Spleen (tissue), 11 donors: Measurements from ENCODE around the gene PEX7. TPM values are rescaled to one million over a fixed set of nuclear protein-coding genes. Genes with fewer than 3 reads are reported as not detected.

Experiments
- DNase-seq: peaks from one replicate; pipeline ENCODE4 v3.0.0-alpha.2; 2020
- H3K27ac ChIP-seq, 8 donors: fragments of 200-600 bp; sonication (generic) in 7 of 8; 1 replicate in 4 of 8; 2 replicates in 4 of 8; pipeline versions ENCODE4 v1.5.0 to v1.8.0; 2016 to 2021; ENCODE audit warnings: inconsistent platforms in 4 of 8, mild to moderate bottlenecking in 4 of 8, moderate library complexity in 1 of 8
- H3K27me3 ChIP-seq, 7 donors: fragments of 200-600 bp; sonication (generic) in 6 of 7; replicated peaks in 1 of 7; 1 replicate in 4 of 7; 2 replicates in 3 of 7; pipeline versions ENCODE4 v1.5.0 to v1.8.0; 2016 to 2021; ENCODE audit warnings: inconsistent platforms in 3 of 7, mild to moderate bottlenecking in 1 of 7
- H3K36me3 ChIP-seq, 6 donors: fragments of 200-600 bp; sonication (generic) in 5 of 6; 1 replicate in 4 of 6; 2 replicates in 2 of 6; pipeline versions ENCODE4 v1.5.0 to v1.8.0; 2016 to 2021; ENCODE audit warnings: inconsistent platforms in 2 of 6
- H3K4me1 ChIP-seq, 6 donors: fragments of 200-600 bp; sonication (generic) in 5 of 6; 1 replicate in 3 of 6; 2 replicates in 3 of 6; pipeline versions ENCODE4 v1.5.0 to v1.8.0; 2016 to 2021; ENCODE audit warnings: inconsistent platforms in 3 of 6
- H3K4me3 ChIP-seq, 8 donors: fragments of 200-600 bp; sonication (generic) in 7 of 8; 1 replicate in 4 of 8; 2 replicates in 4 of 8; pipeline versions ENCODE4 v1.5.0 to v1.8.0; 2016 to 2021; ENCODE audit warnings: inconsistent platforms in 4 of 8, mild to moderate bottlenecking in 4 of 8, moderate library complexity in 2 of 8
- H3K9me3 ChIP-seq, 8 donors: fragments of 200-600 bp; sonication (generic) in 7 of 8; 1 replicate in 4 of 8; 2 replicates in 4 of 8; pipeline versions ENCODE4 v1.5.0 to v1.8.0; 2016 to 2021; ENCODE audit warnings: inconsistent platforms in 4 of 8
- POLR2A ChIP-seq, 3 donors: fragments of 450-650 bp; IDR thresholded peaks; one replicate each; pipeline ENCODE4 v1.5.1; 2017; ENCODE audit warnings: antibody characterized with exemption in 3 of 3, mild to moderate bottlenecking in 1 of 3
- POLR2AphosphoS5 ChIP-seq, 3 donors: sonication (generic); formaldehyde crosslinking; IDR thresholded peaks; one replicate each; pipeline ENCODE4 v1.5.1; 2017; ENCODE audit warnings: antibody characterized with exemption in 3 of 3
- WGBS, 5 donors: extraction: QIAGEN DNeasy Blood & Tissue Kit in 3 of 5; methylation state at CpG; one replicate each; pipeline versions ENCODE4 v1.1.5 to v1.1.7; 2013 to 2018; 5-methylcytosine and 5-hydroxymethylcytosine counted together
- intact Hi-C: fragments of 100-400 bp; cut with DNase I; formaldehyde crosslinking; loops from one replicate; pipeline ENCODE4 v1.15.0; 2023; ENCODE audit warnings: low total_unique reads
- polyA plus RNA-seq, 3 donors: library from polyadenylated mRNA; stranded (reverse); fragments of 200-250 nt; gene quantifications; one replicate each; pipeline ENCODE4 v1.2.1, GENCODE V29; 2013
- total RNA-seq, 7 donors: library from RNA; depleted of rRNA in 3 of 7; stranded (reverse); fragments of >200 nt in 3 of 7; fragmentation: NEBNext Ultra II Directional in 4 of 7; extraction: Animal tissue kit (Norgen Biotek cat#: 25700) in 4 of 7; gene quantifications; one replicate each; pipeline versions ENCODE4 v1.1.0 to v1.2.1, GENCODE V29; 2016 to 2021
- TF ChIP-seq, protein P1 (sequence below), 11 experiments: fragments of 200-600 bp in 7 of 11; fragments of 450-650 bp in 4 of 11; sonication (generic) in 4 of 11; IDR thresholded peaks in 8 of 11; conservative IDR thresholded peaks in 3 of 11; 1 replicate in 7 of 11; 2 replicates in 4 of 11; pipeline versions ENCODE4 v1.4.0 to v1.8.0; 2016 to 2021; ENCODE audit warnings: antibody characterized with exemption in 11 of 11, inconsistent platforms in 4 of 11, mild to moderate bottlenecking in 1 of 11
- donor health status: healthy with polysubstance abuse.
- donor health status: DM: no; HTN: no; CAD: no; lungs with moderate emphysema.
- donor health status: DM: no; HTN: no; CAD: no.
- donor health status: Bipolar disorder and iron deficiency.
- donor health status: healthy.
- donor health status: DM: no; HTN: no; CAD: no.
- donor health status: DM: yes; HTN: yes; CAD: no.

The PEX7 gene
- total and polyA plus RNA-seq, 10 donors: 2.2 to 6.4 (median 5.0) TPM

DNA sequence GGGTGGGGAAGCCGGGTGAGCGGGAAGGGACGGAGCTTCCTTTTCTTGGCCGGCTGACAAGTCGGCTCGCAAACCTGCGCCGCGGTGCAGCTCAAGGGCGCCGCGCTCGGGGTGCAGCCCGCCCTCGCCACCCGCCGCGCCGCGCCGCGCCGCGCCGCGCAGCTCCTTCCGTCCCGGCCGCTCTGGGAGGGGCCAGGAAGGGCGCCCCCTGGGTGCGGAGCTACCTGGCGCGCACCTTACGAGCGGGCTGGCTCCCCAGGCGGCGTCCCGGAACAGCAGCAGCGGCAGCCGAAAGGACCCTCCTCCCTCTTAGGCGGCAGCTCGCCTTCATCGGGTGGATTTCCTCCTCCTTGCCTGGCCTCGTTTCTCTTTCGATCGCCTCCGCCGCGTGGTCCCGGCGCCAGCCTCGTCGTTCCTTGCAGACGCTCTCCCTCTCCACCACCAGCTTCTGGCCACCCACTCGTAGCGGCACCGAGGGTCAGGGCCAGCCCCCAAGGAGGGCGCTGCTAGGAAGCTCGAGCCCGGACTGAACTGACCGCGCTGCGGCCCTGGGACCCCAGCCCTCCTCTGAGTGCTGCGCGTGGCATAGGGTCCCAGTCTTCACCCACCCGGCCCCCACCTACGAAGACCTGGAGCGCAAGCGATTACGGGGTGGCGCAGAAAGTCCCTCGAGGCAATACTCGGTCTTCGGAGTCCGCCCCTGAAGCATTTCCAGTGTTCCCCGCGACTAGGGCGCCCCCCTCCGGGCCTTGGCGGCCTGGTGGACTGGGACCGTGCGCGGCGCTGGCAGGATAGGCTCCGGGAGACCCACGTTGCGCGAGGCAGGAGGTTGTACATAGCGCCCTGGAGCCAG lies 29.8 kb upstream of the PEX7 start, which contains the start of gene MAP3K5:
Gene MAP3K5 (minus strand): TSS at position 68 of the 853 bp plus-strand sequence. CDS start 320 bp downstream, outside the sequence.
- WGBS, 5 donors: 0 to 2% (median 0%) methylated on average over 51 to 89 of the region's 89 CpGs
- DNase-seq: peak; percentile 99
- H3K4me3 ChIP-seq: peak within 1 kb of the TSS; percentile 83 to 93 (median 90)
- H3K9me3 ChIP-seq: no peaks in the 10 kb centered on the region
- no peaks in the 10 kb centered on the region for H3K36me3 ChIP-seq
- peak within 1 kb of the TSS; percentile 95 to 99 (median 96) for H3K27ac ChIP-seq
- no peaks in the 10 kb centered on the region for H3K27me3 ChIP-seq
- TF ChIP-seq POLR2A (IDR thresholded peaks at IDR 0.05) (peak in 1 of 3 donors; percentile 40), POLR2AphosphoS5 (IDR thresholded peaks at IDR 0.05) (peak; percentile 70 to 87 (median 79))
- TF ChIP-seq, protein P1, sequence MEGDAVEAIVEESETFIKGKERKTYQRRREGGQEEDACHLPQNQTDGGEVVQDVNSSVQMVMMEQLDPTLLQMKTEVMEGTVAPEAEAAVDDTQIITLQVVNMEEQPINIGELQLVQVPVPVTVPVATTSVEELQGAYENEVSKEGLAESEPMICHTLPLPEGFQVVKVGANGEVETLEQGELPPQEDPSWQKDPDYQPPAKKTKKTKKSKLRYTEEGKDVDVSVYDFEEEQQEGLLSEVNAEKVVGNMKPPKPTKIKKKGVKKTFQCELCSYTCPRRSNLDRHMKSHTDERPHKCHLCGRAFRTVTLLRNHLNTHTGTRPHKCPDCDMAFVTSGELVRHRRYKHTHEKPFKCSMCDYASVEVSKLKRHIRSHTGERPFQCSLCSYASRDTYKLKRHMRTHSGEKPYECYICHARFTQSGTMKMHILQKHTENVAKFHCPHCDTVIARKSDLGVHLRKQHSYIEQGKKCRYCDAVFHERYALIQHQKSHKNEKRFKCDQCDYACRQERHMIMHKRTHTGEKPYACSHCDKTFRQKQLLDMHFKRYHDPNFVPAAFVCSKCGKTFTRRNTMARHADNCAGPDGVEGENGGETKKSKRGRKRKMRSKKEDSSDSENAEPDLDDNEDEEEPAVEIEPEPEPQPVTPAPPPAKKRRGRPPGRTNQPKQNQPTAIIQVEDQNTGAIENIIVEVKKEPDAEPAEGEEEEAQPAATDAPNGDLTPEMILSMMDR (IDR thresholded peaks at IDR 0.05 in 8 of 11, conservative IDR thresholded peaks at IDR 0.05 in 3 of 11): peak; percentile 74 to 95 (median 90)
- intact Hi-C loops: loop anchor here (2.0 kb wide), 1 partner anchor 148 kb away; no protein-coding TSS in a partner anchor
- peaks cover 36 to 51% (median 41%) of the 10 kb centered on the region in 6 donors for H3K4me1 ChIP-seq

DNA sequence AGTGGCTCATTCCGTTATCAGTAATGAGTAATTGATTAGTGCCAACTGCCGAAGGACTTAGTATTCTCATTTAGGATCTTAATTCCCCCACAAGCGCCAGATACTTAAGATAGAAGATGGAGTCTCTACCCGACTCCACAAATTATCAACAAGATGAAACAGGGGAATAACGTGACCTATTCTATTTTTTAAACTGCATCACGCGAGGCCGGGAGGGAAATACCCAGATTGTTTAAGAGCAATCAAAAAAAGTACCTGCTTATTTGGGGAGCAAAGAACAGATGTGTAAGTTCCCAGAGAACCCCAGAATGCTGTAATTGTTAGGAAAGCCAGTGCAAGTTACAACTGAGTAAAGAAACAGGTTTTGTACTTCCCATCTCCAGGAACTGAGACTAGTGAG lies 29.0 kb upstream of the PEX7 start:
- Histone ChIP-seq H3K9me3 (peaks cover 0 to 7% (median 0%) of the 10 kb centered on the region in 8 donors), H3K27ac (peak overlapping the region; percentile 95 to 99 (median 96)), H3K36me3 (no peaks in the 10 kb centered on the region), H3K4me1 (peaks cover 28 to 44% (median 33%) of the 10 kb centered on the region in 6 donors), H3K27me3 (no peaks in the 10 kb centered on the region), H3K4me3 (peak overlapping the region in 7 of 8 donors; percentile 83 to 93 (median 89))
- DNase-seq: no peak
- intact Hi-C loops: loop anchor here (2.0 kb wide), 1 partner anchor 149 kb away; no protein-coding TSS in a partner anchor
- 30 to 44% (median 41%) methylated on average over 8 of the region's 8 CpGs for WGBS, 5 donors
- TF ChIP-seq, protein P1 (IDR thresholded peaks at IDR 0.05 in 8 of 11, conservative IDR thresholded peaks at IDR 0.05 in 3 of 11): no peak
- TF ChIP-seq POLR2AphosphoS5 (IDR thresholded peaks at IDR 0.05): no peak
- no peak for TF ChIP-seq POLR2A (IDR thresholded peaks at IDR 0.05)

DNA sequence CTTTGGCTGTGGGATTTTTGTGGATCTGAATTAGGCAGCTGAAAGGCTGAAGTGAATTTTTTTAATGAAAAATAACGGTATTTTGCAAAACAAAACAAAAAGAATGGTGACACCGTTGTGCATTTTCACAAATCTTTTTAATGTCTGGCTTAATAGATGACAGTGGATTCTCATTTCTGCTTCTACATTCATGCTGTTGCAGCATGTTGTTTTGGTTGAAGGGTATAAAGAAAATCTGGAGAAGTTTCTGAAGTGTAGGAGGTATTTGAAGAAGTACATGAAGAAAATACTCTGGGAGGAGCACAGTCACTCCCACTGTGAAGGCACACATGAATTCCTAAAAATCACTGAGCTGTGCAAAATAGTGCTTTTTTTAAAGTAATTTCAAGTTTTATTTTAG lies 27.0 kb upstream of the PEX7 start:
- peaks cover 8 to 24% (median 14%) of the 10 kb centered on the region in 6 donors for H3K4me1 ChIP-seq
- WGBS, 5 donors: 90 to 97% (median 94%) methylated on average over 2 of the region's 2 CpGs
- TF ChIP-seq POLR2AphosphoS5 (IDR thresholded peaks at IDR 0.05) (no peak), POLR2A (IDR thresholded peaks at IDR 0.05) (no peak)
- TF ChIP-seq, protein P1 (IDR thresholded peaks at IDR 0.05 in 8 of 11, conservative IDR thresholded peaks at IDR 0.05 in 3 of 11): no peak
- H3K9me3 ChIP-seq: peaks cover 0 to 8% (median 0%) of the 10 kb centered on the region in 8 donors
- no peak overlapping the region for H3K4me3 ChIP-seq
- H3K27me3 ChIP-seq: no peaks in the 10 kb centered on the region
- H3K27ac ChIP-seq: no peak overlapping the region
- no peaks in the 10 kb centered on the region for H3K36me3 ChIP-seq
- DNase-seq: no peak
- intact Hi-C loops: no loop called here

DNA sequence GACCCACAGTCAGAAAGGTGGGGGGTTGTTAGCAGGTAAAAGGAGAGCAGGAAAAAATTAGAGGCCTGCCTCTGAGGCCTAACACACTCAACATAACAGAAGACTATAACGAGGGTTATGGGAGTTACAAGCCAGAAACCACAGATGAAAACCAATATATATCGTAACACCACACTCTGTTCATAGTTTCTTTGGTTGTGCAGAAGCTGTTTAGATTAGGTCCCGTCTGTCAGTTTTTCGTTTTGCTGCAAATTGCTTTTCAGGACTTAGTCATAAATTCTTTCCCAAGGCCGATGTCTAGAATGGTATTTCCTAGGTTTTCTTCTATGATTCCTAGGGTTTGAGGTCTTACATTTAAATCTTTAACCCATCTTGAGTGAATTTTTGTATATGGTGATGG lies 26.4 kb upstream of the PEX7 start:
- 82 to 95% (median 86%) methylated on average over 5 of the region's 5 CpGs for WGBS, 5 donors
- Histone ChIP-seq H3K4me3 (no peak overlapping the region), H3K27me3 (no peaks in the 10 kb centered on the region), H3K36me3 (no peaks in the 10 kb centered on the region), H3K27ac (no peak overlapping the region), H3K4me1 (peaks cover 6 to 17% (median 9%) of the 10 kb centered on the region in 6 donors), H3K9me3 (peaks cover 0 to 8% (median 0%) of the 10 kb centered on the region in 8 donors)
- intact Hi-C loops: no loop called here
- TF ChIP-seq, protein P1 (IDR thresholded peaks at IDR 0.05 in 8 of 11, conservative IDR thresholded peaks at IDR 0.05 in 3 of 11): no peak
- no peak for TF ChIP-seq POLR2A (IDR thresholded peaks at IDR 0.05)
- no peak for TF ChIP-seq POLR2AphosphoS5 (IDR thresholded peaks at IDR 0.05)
- DNase-seq: no peak
